ENCODE measurements around the gene PCGF3.
"Not testable (repeated sequence)": the region's sequence is repeated elsewhere in the genome, so short reads cannot be mapped to it uniquely, and the experiment has no call there.

PCGF3 gene

DNA sequence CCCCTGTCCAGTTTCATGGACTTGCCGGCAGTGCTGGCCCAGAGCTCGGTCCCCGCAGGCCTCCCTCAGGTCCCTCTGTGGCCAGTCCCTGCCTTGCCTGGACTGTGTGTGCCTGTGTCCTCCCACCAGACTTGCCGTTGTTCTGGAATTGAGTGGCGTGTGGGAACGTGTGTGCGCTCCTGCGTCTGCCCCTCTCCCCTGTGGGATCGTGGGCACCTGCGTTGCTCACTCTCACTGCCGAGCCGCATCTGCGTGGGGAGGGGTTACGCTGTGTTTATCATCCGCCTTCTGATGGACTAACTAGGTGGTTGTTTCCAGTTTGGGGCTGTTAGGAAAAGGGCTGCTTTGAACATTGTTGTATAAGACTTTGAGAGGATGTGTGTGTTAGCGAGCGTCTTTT lies 21.2 kb downstream of the PCGF3 start:
- H3K27ac ChIP-seq: no peak overlapping the region
- H3K9ac ChIP-seq: no peak overlapping the region

DNA sequence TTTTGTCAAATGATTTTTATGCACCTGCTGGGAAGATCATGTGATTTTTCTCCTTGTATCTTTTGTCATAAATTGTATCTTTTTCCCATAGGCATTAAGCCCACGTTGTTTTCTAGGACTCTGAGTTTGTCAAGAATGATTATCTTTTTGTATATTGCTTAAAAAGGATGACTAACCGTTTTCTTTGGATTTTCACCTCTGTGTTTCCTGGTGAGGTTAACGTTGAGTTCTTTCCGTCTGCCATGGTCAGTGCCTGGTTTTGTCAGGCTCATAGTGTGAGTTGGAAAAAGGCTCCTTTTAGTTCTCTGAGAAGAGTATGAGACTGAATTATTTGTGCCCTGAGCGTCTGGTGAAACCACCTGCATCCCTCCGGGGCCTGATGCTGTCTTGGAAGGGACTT lies 21.9 kb downstream of the PCGF3 start:
- Histone ChIP-seq H3K4me1 (no peaks in the 10 kb centered on the region), H3K79me2 (no peaks in the 10 kb centered on the region), H3K9ac (no peak overlapping the region), H3K36me3 (ENCODE audit: control insufficient read depth, insufficient read depth, low read length) (no peaks in the 10 kb centered on the region), H3K27me3 (ENCODE audit: control insufficient read depth, insufficient read depth, low read length) (no peaks in the 10 kb centered on the region), H3K4me2 (ENCODE audit: low read length) (no peak overlapping the region), H3K9me3 (ENCODE audit: control insufficient read depth, low read length) (no peaks in the 10 kb centered on the region), H3K4me3 (ENCODE audit: low read depth, low read length) (no peak overlapping the region), H2AFZ (no peak overlapping the region), H3K27ac (no peak overlapping the region)
- TF ChIP-seq, protein P1, sequence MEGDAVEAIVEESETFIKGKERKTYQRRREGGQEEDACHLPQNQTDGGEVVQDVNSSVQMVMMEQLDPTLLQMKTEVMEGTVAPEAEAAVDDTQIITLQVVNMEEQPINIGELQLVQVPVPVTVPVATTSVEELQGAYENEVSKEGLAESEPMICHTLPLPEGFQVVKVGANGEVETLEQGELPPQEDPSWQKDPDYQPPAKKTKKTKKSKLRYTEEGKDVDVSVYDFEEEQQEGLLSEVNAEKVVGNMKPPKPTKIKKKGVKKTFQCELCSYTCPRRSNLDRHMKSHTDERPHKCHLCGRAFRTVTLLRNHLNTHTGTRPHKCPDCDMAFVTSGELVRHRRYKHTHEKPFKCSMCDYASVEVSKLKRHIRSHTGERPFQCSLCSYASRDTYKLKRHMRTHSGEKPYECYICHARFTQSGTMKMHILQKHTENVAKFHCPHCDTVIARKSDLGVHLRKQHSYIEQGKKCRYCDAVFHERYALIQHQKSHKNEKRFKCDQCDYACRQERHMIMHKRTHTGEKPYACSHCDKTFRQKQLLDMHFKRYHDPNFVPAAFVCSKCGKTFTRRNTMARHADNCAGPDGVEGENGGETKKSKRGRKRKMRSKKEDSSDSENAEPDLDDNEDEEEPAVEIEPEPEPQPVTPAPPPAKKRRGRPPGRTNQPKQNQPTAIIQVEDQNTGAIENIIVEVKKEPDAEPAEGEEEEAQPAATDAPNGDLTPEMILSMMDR (IDR thresholded peaks at IDR 0.05): no peak

More for the DNA sequence above, 21.2 kb downstream of the PCGF3 start:
- Histone ChIP-seq H3K4me3 (ENCODE audit: low read depth, low read length) (no peak overlapping the region), H3K9me3 (ENCODE audit: control insufficient read depth, low read length) (no peaks in the 10 kb centered on the region), H3K4me1 (no peaks in the 10 kb centered on the region), H3K27me3 (ENCODE audit: control insufficient read depth, insufficient read depth, low read length) (no peaks in the 10 kb centered on the region), H2AFZ (no peak overlapping the region), H3K4me2 (ENCODE audit: low read length) (no peak overlapping the region), H3K36me3 (ENCODE audit: control insufficient read depth, insufficient read depth, low read length) (no peaks in the 10 kb centered on the region), H3K79me2 (no peaks in the 10 kb centered on the region)
- TF ChIP-seq, protein P1 (IDR thresholded peaks at IDR 0.05): no peak

DNA sequence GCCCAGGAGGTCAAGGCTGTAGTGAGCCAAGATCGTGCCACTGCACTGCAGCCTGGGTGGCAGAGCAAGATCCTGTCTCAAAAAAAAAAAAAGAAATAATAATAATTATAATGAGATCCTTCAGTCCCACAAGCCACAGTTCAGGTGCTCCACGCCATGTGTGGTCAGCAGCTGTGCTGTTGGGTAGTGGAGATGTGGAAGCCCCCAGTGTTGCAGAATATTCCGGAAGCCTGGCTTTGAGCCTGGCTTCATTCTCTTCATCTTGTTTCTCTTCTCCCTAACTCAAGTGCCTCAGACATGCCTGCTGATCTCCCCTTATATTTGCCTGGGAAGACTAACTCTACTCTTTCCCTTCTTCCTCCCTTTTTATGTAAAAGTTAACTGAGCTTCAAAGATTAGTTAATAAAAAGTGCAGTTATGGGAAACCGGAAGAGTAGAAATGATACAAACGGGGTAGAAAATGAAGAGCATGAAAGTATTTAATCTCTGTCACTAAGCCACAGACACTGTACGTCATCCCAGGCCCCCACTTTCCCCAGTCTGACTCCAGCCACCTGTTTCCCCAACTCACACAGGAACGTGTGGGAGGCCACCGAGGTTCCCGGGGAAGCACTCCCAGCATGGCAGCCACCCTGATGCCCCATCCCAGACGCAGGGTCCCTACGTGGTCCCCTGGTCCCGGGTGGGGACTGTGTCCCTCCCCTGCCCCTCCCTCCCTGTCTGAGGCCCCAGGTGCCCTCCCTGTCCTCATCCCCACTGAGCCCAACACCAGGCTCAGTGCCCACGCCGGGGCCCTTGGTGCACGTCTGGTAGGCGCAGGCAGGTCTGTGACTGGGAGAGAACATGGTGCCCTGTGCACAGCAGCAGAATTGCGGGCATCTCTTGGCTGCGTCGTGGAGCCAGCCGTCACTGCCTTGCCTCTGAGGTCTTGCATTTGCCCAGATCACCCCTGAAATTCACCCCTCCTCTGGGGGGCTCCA lies 24.0 kb downstream of the PCGF3 start:
- TF ChIP-seq, protein P1 (IDR thresholded peaks at IDR 0.05): no peak
- H3K9me3 ChIP-seq (ENCODE audit: control insufficient read depth, low read length): no peaks in the 10 kb centered on the region
- no peaks in the 10 kb centered on the region for H3K79me2 ChIP-seq
- H3K4me1 ChIP-seq: no peaks in the 10 kb centered on the region
- H3K36me3 ChIP-seq (ENCODE audit: control insufficient read depth, insufficient read depth, low read length): no peaks in the 10 kb centered on the region
- no peak overlapping the region for H3K4me2 ChIP-seq (ENCODE audit: low read length)
- no peaks in the 10 kb centered on the region for H3K27me3 ChIP-seq (ENCODE audit: control insufficient read depth, insufficient read depth, low read length)
- H3K4me3 ChIP-seq (ENCODE audit: low read depth, low read length): no peak overlapping the region
- no peak overlapping the region for H2AFZ ChIP-seq
- H3K9ac ChIP-seq: no peak overlapping the region
- H3K27ac ChIP-seq: no peak overlapping the region

DNA sequence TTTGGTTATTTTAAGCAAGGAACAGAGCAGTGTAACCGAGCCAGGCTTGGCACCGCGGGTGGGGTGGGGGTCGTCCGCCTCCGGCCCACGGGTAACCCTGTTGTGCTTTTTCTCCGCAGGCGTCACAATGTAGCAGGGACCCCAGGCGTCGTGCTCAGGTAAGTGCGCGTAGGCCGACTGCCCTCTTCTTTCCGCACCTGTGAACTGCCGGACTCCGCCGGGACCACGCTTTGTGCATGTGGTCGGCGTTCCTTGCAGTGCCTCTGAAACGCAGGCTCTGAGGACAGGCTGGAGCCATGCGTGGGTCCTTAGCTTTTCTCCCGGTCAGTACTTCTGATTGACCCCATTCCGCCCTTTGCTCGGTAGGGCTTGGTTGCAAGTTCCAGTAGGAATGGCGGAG lies 24.9 kb downstream of the PCGF3 start:
- Histone ChIP-seq H3K36me3 (ENCODE audit: control insufficient read depth, insufficient read depth, low read length) (no peaks in the 10 kb centered on the region), H3K9me3 (ENCODE audit: control insufficient read depth, low read length) (no peaks in the 10 kb centered on the region), H2AFZ (no peak overlapping the region), H3K27ac (no peak overlapping the region), H3K9ac (no peak overlapping the region), H3K4me2 (ENCODE audit: low read length) (no peak overlapping the region), H3K4me1 (no peaks in the 10 kb centered on the region), H3K79me2 (no peaks in the 10 kb centered on the region), H3K4me3 (ENCODE audit: low read depth, low read length) (no peak overlapping the region), H3K27me3 (ENCODE audit: control insufficient read depth, insufficient read depth, low read length) (no peaks in the 10 kb centered on the region)
- TF ChIP-seq, protein P1 (IDR thresholded peaks at IDR 0.05): no peak

DNA sequence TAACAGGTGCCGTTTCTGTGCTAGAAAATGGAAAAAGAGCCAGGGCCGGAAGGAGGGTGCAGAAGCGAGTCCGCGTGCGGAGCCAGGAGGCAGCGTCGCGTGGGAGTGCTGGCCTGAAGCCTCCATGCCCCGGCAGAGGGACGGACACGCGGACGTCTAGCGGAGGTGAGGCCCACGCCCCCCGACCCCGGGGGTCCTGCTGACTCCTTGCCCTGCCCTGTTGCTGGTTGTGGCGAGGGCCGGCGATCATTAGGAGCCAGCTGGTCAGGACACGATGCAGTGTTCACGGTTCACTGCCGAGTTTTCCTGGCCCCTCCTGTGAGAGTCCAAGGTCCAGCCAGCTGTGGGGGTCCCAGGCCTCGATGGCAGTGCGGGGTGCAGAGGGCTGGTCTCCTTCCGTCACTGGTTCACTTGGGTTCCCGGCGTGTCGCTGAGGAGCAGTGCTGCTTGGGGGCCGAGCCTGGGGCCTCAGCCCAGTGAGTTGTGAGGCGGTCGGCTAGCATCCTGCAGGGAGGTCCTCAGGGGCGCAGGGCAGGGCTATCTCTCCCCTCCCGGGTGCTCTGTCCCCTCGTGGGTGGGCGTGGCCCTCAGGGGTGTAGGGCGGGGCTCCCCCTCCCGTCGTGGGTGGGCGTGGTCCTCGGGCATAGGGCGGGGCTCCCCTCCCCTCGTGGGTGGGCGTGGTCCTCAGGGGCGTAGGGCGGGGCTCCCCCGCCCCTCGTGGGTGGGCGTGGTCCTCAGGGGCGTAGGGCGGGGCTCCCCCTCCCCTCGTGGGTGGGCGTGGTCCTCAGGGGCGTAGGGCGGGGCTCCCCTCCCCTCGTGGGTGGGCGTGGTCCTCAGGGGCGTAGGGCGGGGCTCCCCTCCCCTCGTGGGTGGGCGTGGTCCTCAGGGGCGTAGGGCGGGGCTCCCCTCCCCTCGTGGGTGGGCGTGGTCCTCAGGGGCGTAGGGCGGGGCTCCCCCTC lies 25.6 kb downstream of the PCGF3 start:
- not testable (repeated sequence) for H3K36me3 ChIP-seq (ENCODE audit: control insufficient read depth, insufficient read depth, low read length); H3K27me3 ChIP-seq (ENCODE audit: control insufficient read depth, insufficient read depth, low read length); H3K79me2 ChIP-seq; H3K4me3 ChIP-seq (ENCODE audit: low read depth, low read length); H3K4me2 ChIP-seq (ENCODE audit: low read length); H3K27ac ChIP-seq; H3K9ac ChIP-seq; H3K9me3 ChIP-seq (ENCODE audit: control insufficient read depth, low read length); H3K4me1 ChIP-seq; H2AFZ ChIP-seq

DNA sequence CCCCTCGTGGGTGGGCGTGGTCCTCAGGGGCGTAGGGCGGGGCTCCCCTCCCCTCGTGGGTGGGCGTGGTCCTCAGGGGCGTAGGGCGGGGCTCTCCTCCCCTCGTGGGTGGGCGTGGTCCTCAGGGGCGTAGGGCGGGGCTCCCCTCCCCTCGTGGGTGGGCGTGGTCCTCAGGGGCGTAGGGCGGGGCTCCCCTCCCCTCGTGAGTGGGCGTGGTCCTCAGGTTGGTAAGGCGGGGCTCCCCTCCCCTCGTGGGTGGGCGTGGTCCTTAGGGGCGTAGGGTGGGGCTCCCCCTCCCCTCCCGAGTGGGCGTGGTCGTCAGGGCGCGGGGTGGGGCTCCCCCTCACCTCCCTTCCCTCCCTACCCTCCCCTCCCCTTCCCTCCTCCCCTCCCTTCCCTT lies 26.3 kb downstream of the PCGF3 start:
- H3K9ac ChIP-seq; H3K4me3 ChIP-seq (ENCODE audit: low read depth, low read length); H3K9me3 ChIP-seq (ENCODE audit: control insufficient read depth, low read length); H3K4me2 ChIP-seq (ENCODE audit: low read length); H3K36me3 ChIP-seq (ENCODE audit: control insufficient read depth, insufficient read depth, low read length); H3K79me2 ChIP-seq; H2AFZ ChIP-seq; H3K27me3 ChIP-seq (ENCODE audit: control insufficient read depth, insufficient read depth, low read length); H3K27ac ChIP-seq; H3K4me1 ChIP-seq: not testable (repeated sequence)
